Thoracic aorta (tissue), 2 donors: Measurements from ENCODE around the gene RPH3AL. TPM values are rescaled to one million over a fixed set of nuclear protein-coding genes. Genes with fewer than 3 reads are reported as not detected.

Experiments used
- ATAC-seq: fragments of 150-250 bp; one replicate; pipeline ENCODE4 v1.8.0; 2017; ENCODE audit warnings: low read depth; ENCODE audit not compliant: insufficient number of reproducible peaks, low FRiP score
- DNase-seq: peaks from one replicate; pipeline ENCODE4 v3.0.0-alpha.2; 2020; ENCODE audit warnings: low spot score
- H3K27ac ChIP-seq, 2 donors: fragments of 200-600 bp; sonication (generic); 1 replicate in 1 of 2; 2 replicates in 1 of 2; pipeline ENCODE4 v1.5.1; 2016; ENCODE audit warnings: mild to moderate bottlenecking in 2 of 2, moderate library complexity in 2 of 2
- H3K27me3 ChIP-seq: fragments of 200-600 bp; sonication (generic); replicated peaks from 2 replicates; pipeline ENCODE4 v1.6.0; 2016; ENCODE audit warnings: mild to moderate bottlenecking; ENCODE audit not compliant: insufficient read depth
- H3K36me3 ChIP-seq: fragments of 200-600 bp; sonication (generic); one replicate; pipeline ENCODE4 v1.5.1; 2016
- H3K4me1 ChIP-seq, 2 donors: fragments of 200-600 bp; sonication (generic); 1 replicate in 1 of 2; 2 replicates in 1 of 2; pipeline versions ENCODE4 v1.5.1 to v1.6.0; 2016; ENCODE audit warnings: low read depth in 2 of 2, mild to moderate bottlenecking in 1 of 2; ENCODE audit not compliant: control insufficient read depth in 1 of 2
- H3K4me3 ChIP-seq: fragments of 200-600 bp; sonication (generic); 2 replicates; pipeline ENCODE4 v1.5.1; 2016; ENCODE audit warnings: mild to moderate bottlenecking
- H3K9me3 ChIP-seq: fragments of 200-600 bp; sonication (generic); 2 replicates; pipeline ENCODE4 v1.5.1; 2016
- total RNA-seq, 2 donors: library from RNA; depleted of rRNA; stranded (reverse); fragments of >200 nt; gene quantifications; one replicate each; pipeline versions ENCODE4 v1.1.0 to v1.2.3, GENCODE V29; 2016
- TF ChIP-seq, protein P1 (sequence below): fragments of 200-600 bp; sonication (generic); IDR thresholded peaks from one replicate; pipeline ENCODE4 v1.5.1; 2019; ENCODE audit warnings: antibody characterized with exemption

Gene RPH3AL
- total RNA-seq, 2 donors from 2014 or later: 6.5 to 33.1 TPM

DNA sequence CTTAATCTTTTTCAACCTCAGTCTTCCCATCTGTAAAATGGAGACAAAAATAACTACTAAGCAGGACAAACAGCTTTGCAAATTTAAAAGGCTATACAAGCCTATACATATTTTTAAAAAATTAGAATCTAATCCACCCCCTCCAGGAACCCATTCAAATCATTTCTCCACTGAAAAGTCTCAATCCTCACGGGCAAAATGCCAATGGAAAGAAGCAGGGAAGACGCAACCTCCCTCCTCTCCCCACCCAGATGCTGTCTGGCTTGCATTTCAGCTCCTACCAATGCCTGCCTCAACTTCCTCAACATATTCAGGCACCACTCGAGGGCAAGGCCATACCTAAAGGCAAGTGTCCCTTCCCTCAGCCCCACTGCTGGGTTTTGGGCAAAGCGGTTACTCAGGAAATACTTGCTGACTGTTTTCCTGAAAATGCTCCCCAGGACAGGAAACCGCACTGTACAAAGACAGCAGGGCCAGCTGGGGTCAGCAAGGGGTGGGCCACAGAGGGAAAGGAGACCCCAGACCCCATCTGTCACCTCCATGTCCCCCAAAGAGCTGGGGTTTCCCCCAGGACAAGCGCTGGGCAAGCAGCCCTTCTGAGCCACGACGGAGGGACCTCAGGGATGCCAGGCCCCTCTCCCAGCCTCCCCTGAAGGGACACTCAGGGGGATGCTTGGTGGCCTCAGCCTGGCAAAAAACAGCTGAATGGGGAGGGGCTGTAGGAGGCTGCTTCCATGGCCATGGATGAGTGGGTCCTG, 123.5 kb downstream of the RPH3AL start:
- ATAC-seq (no peak), DNase-seq (no peak)
- Histone ChIP-seq H3K36me3 (no peaks in the 10 kb centered on the region), H3K27me3 (no peaks in the 10 kb centered on the region), H3K4me3 (no peak overlapping the region), H3K4me1 (no peaks in the 10 kb centered on the region), H3K27ac (no peak overlapping the region), H3K9me3 (no peaks in the 10 kb centered on the region)
- TF ChIP-seq, protein P1, sequence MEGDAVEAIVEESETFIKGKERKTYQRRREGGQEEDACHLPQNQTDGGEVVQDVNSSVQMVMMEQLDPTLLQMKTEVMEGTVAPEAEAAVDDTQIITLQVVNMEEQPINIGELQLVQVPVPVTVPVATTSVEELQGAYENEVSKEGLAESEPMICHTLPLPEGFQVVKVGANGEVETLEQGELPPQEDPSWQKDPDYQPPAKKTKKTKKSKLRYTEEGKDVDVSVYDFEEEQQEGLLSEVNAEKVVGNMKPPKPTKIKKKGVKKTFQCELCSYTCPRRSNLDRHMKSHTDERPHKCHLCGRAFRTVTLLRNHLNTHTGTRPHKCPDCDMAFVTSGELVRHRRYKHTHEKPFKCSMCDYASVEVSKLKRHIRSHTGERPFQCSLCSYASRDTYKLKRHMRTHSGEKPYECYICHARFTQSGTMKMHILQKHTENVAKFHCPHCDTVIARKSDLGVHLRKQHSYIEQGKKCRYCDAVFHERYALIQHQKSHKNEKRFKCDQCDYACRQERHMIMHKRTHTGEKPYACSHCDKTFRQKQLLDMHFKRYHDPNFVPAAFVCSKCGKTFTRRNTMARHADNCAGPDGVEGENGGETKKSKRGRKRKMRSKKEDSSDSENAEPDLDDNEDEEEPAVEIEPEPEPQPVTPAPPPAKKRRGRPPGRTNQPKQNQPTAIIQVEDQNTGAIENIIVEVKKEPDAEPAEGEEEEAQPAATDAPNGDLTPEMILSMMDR: no peak

DNA sequence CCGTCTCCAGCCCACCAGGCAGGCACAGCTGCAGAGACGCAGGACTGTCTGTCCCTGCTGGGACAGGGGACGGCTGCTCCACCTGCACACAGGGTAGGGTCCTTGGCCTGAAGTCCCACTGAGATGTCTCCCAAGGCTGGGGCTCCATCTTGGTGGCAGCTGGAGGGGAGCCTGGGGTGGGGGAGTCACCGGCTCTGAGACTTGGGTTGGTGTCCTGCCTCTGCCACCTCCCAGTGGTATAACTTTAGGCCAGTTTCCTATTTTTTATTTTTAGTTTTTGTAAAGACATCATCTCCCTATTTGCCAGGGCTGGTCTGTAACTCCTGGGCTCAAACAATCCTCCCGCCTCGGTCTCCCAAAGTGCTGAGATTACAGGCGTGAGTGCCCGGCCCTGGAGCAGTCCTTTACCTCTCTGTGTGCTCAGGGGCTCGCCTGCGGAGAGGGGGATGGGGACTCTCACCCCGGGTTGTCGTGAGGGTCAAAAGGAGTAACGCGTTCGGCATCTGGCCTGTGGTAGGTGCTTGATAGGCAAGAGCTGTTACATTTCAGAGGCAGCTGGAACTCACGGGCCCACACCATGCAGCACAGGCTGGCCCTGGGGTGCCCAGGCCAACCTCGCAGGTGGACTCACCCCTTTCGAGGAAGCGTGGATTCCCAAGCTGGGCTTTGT, 124.5 kb downstream of the RPH3AL start:
- no peak for DNase-seq
- Histone ChIP-seq H3K4me3 (no peak overlapping the region), H3K27me3 (no peaks in the 10 kb centered on the region), H3K4me1 (no peaks in the 10 kb centered on the region), H3K36me3 (no peaks in the 10 kb centered on the region), H3K9me3 (no peaks in the 10 kb centered on the region), H3K27ac (no peak overlapping the region)
- TF ChIP-seq, protein P1: no peak
- no peak for ATAC-seq

- ATAC-seq (no peak), DNase-seq (no peak)
- Histone ChIP-seq H3K27me3 (no peaks in the 10 kb centered on the region), H3K27ac (no peak overlapping the region), H3K4me1 (no peaks in the 10 kb centered on the region), H3K4me3 (no peak overlapping the region), H3K36me3 (no peaks in the 10 kb centered on the region), H3K9me3 (no peaks in the 10 kb centered on the region)
- TF ChIP-seq, protein P1: no peak
Measured at GRCh38 chr17:227078-227945, 125.3 kb downstream of the RPH3AL start.

- ATAC-seq (no peak), DNase-seq (no peak)
- H3K9me3 ChIP-seq: no peaks in the 10 kb centered on the region
- H3K4me1 ChIP-seq: no peaks in the 10 kb centered on the region
- no peak overlapping the region for H3K27ac ChIP-seq
- no peaks in the 10 kb centered on the region for H3K36me3 ChIP-seq
- TF ChIP-seq, protein P1: no peak
- no peaks in the 10 kb centered on the region for H3K27me3 ChIP-seq
- no peak overlapping the region for H3K4me3 ChIP-seq
Measured at GRCh38 chr17:226108-227077, 126.2 kb downstream of the RPH3AL start.
